DOHH2 (cell line): ENCODE data around the gene LYRM4.

Source experiments
- EZH2phosphoT487 ChIP-seq: fragments of 200-600 bp; sonication (generic); IDR thresholded peaks from 2 replicates; pipeline ENCODE4 v1.6.1; 2017; ENCODE audit warnings: borderline replicate concordance, mild to moderate bottlenecking, antibody characterized with exemption, low read length, moderate library complexity, mixed read lengths
- TF ChIP-seq, protein P1 (sequence below): fragments of 200-600 bp; sonication (generic); IDR thresholded peaks from one replicate; pipeline ENCODE4 v1.5.1; 2014; ENCODE audit warnings: antibody characterized with exemption, mild to moderate bottlenecking, low read depth, low read length; ENCODE audit not compliant: poor library complexity, severe bottlenecking

DNA sequence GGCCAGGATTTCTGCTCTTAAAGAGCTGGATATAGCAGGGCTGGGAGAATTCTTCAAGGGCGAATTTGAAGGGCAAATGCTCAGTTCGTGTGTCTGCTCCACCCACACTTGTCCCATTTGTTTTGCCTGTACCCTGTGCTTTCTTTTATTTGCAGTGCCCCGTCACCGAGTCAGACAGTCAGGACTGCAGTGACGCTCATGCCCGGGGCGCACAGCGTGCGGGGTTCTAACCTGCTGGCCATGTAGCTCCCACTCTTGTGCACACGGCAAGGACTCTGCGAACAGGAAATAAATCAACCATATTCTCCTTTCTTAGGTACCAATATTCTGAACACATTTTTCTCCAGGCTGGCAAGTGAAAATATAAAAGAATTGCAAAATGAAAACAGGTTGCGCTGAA, 17.7 kb downstream of the LYRM4 start:
- TF ChIP-seq, protein P1, sequence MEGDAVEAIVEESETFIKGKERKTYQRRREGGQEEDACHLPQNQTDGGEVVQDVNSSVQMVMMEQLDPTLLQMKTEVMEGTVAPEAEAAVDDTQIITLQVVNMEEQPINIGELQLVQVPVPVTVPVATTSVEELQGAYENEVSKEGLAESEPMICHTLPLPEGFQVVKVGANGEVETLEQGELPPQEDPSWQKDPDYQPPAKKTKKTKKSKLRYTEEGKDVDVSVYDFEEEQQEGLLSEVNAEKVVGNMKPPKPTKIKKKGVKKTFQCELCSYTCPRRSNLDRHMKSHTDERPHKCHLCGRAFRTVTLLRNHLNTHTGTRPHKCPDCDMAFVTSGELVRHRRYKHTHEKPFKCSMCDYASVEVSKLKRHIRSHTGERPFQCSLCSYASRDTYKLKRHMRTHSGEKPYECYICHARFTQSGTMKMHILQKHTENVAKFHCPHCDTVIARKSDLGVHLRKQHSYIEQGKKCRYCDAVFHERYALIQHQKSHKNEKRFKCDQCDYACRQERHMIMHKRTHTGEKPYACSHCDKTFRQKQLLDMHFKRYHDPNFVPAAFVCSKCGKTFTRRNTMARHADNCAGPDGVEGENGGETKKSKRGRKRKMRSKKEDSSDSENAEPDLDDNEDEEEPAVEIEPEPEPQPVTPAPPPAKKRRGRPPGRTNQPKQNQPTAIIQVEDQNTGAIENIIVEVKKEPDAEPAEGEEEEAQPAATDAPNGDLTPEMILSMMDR: no peak
- TF ChIP-seq EZH2phosphoT487: no peak
